Fibroblast of lung (primary cell): ENCODE measurements around the gene FCHO1. TPM values are rescaled to one million over a fixed set of nuclear protein-coding genes. Genes with fewer than 3 reads are reported as not detected.

Experiments
- DNase-seq, 2 donors: peaks; one replicate each; pipeline versions ENCODE4 v3.0.0 to v3.0.0-alpha.2; 2010; ENCODE audit warnings: low read depth in 2 of 2
- H2AFZ ChIP-seq: 2 replicates; pipeline ENCODE4 v1.5.1; 2012; ENCODE audit warnings: low read length, control low read depth, inconsistent platforms
- H3K27ac ChIP-seq: 2 replicates; pipeline ENCODE4 v1.5.1; 2011; ENCODE audit warnings: low read length, control low read depth; ENCODE audit not compliant: insufficient read depth
- H3K27me3 ChIP-seq: 2 replicates; pipeline ENCODE4 v1.5.1; 2011; ENCODE audit warnings: mild to moderate bottlenecking, low read length; ENCODE audit not compliant: control insufficient read depth, insufficient read depth
- H3K36me3 ChIP-seq: 2 replicates; pipeline ENCODE4 v1.5.1; 2011; ENCODE audit warnings: low read length; ENCODE audit not compliant: control insufficient read depth, insufficient read depth
- H3K4me1 ChIP-seq: 2 replicates; pipeline ENCODE4 v1.5.1; 2011; ENCODE audit warnings: low read length; ENCODE audit not compliant: control insufficient read depth, insufficient read depth; ENCODE audit errors: extremely low read depth
- H3K4me2 ChIP-seq: 2 replicates; pipeline ENCODE4 v1.5.1; 2011; ENCODE audit warnings: low read length, control low read depth; ENCODE audit not compliant: insufficient read depth; ENCODE audit errors: extremely low read depth
- H3K4me3 ChIP-seq, 4 experiments: fragments of 200-600 bp in 1 of 4; sonication (generic) in 1 of 4; replicated peaks in 1 of 4; 2 replicates each; pipeline ENCODE4 v1.5.1; 2011 to 2016; ENCODE audit warnings: low read length in 4 of 4, low read depth in 3 of 4, mild to moderate bottlenecking in 3 of 4, control low read depth in 2 of 4, inconsistent platforms in 1 of 4, mixed read lengths in 1 of 4; ENCODE audit not compliant: insufficient read depth in 1 of 4; ENCODE audit errors: control extremely low read depth in 1 of 4
- H3K79me2 ChIP-seq: 2 replicates; pipeline ENCODE4 v1.5.1; 2012; ENCODE audit warnings: mild to moderate bottlenecking, low read length, inconsistent platforms; ENCODE audit not compliant: control insufficient read depth, insufficient read depth
- H3K9ac ChIP-seq: 2 replicates; pipeline ENCODE4 v1.5.1; 2011; ENCODE audit warnings: mild to moderate bottlenecking, low read length, control low read depth; ENCODE audit not compliant: insufficient read depth
- H3K9me3 ChIP-seq: 2 replicates; pipeline ENCODE4 v1.5.1; 2012; ENCODE audit warnings: low read depth, low read length; ENCODE audit not compliant: control insufficient read depth, insufficient read depth
- H4K20me1 ChIP-seq: 2 replicates; pipeline ENCODE4 v1.5.1; 2011; ENCODE audit warnings: low read length; ENCODE audit not compliant: control insufficient read depth, insufficient read depth; ENCODE audit errors: extremely low read depth
- EZH2 ChIP-seq: IDR thresholded peaks from 2 replicates; pipeline ENCODE4 v1.5.1; 2012; ENCODE audit warnings: low read length, control low read depth, mild to moderate bottlenecking; ENCODE audit errors: missing control alignments
- polyA plus RNA-seq, 2 donors: library from polyadenylated mRNA; depleted of rRNA in 1 of 2; stranded (reverse) in 1 of 2; unstranded in 1 of 2; fragments of >200 nt; gene quantifications; 2 replicates each; pipeline ENCODE4 v1.2.1, GENCODE V29; 2011 to 2012; ENCODE audit warnings: missing spikeins in 1 of 2
- total RNA-seq: library from RNA; depleted of rRNA; stranded (reverse); fragments of >200 nt; gene quantifications from 2 replicates; pipeline ENCODE4 v1.2.1, GENCODE V29; 2014
- TF ChIP-seq, protein P1 (sequence below), 2 donors: IDR thresholded peaks in 1 of 2; conservative IDR thresholded peaks in 1 of 2; 1 replicate in 1 of 2; 2 replicates in 1 of 2; pipeline ENCODE4 v1.5.1; 2011 to 2012; ENCODE audit warnings: low read length in 2 of 2, control low read depth in 1 of 2, inconsistent platforms in 1 of 2, low read depth in 1 of 2, mild to moderate bottlenecking in 1 of 2

Gene FCHO1
- total and polyA plus RNA-seq, 2 donors (not counting 1 experiment from before 2014, with no cell fraction given): 0.07 to 0.33 TPM

DNA sequence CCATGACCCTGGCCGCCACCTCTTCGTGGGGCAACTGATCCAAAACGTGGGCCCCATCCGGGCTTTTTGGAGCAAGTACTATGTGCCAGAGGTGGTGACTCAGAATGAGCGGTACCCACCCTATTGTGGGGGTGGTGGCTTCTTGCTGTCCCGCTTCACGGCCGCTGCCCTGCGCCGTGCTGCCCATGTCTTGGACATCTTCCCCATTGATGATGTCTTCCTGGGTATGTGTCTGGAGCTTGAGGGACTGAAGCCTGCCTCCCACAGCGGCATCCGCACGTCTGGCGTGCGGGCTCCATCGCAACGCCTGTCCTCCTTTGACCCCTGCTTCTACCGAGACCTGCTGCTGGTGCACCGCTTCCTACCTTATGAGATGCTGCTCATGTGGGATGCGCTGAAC lies 60.4 kb downstream of the FCHO1 start:
- DNase-seq: no peak
- no peaks in the 10 kb centered on the region for H3K4me1 ChIP-seq
- no peaks in the 10 kb centered on the region for H3K27me3 ChIP-seq
- H3K4me3 ChIP-seq: no peak overlapping the region
- H3K36me3 ChIP-seq: no peaks in the 10 kb centered on the region
- no peaks in the 10 kb centered on the region for H3K9me3 ChIP-seq
- no peak overlapping the region for H2AFZ ChIP-seq
- H3K4me2 ChIP-seq: no peak overlapping the region
- H4K20me1 ChIP-seq: no peaks in the 10 kb centered on the region
- no peaks in the 10 kb centered on the region for H3K79me2 ChIP-seq
- no peak overlapping the region for H3K27ac ChIP-seq
- TF ChIP-seq, protein P1, sequence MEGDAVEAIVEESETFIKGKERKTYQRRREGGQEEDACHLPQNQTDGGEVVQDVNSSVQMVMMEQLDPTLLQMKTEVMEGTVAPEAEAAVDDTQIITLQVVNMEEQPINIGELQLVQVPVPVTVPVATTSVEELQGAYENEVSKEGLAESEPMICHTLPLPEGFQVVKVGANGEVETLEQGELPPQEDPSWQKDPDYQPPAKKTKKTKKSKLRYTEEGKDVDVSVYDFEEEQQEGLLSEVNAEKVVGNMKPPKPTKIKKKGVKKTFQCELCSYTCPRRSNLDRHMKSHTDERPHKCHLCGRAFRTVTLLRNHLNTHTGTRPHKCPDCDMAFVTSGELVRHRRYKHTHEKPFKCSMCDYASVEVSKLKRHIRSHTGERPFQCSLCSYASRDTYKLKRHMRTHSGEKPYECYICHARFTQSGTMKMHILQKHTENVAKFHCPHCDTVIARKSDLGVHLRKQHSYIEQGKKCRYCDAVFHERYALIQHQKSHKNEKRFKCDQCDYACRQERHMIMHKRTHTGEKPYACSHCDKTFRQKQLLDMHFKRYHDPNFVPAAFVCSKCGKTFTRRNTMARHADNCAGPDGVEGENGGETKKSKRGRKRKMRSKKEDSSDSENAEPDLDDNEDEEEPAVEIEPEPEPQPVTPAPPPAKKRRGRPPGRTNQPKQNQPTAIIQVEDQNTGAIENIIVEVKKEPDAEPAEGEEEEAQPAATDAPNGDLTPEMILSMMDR (conservative IDR thresholded peaks at IDR 0.05 in 1 of 2, IDR thresholded peaks at IDR 0.05 in 1 of 2; ENCODE audit: low read depth in 1 of 2, low read length in 2 of 2): no peak
- no peak for TF ChIP-seq EZH2
- no peak overlapping the region for H3K9ac ChIP-seq

DNA sequence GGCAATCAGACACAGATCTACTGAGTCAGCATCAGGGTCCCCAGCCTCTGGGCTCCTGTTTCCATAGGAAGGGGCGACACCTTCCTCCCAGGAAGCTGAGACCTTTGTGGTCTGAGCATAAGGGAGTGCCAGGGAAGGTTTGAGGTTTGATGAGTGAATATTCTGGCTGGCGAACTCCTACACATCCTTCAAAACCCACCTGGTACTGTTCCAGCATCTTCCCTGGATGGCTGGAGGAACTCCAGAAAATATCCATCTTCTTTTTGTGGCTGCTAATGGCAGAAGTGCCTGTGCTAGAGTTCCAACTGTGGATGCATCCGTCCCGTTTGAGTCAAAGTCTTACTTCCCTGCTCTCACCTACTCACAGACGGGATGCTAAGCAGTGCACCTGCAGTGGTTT lies 60.8 kb downstream of the FCHO1 start:
- DNase-seq: no peak
- TF ChIP-seq, protein P1 (conservative IDR thresholded peaks at IDR 0.05 in 1 of 2, IDR thresholded peaks at IDR 0.05 in 1 of 2; ENCODE audit: low read depth in 1 of 2, low read length in 2 of 2): no peak
- no peak for TF ChIP-seq EZH2
- H3K9me3 ChIP-seq: no peaks in the 10 kb centered on the region

DNA sequence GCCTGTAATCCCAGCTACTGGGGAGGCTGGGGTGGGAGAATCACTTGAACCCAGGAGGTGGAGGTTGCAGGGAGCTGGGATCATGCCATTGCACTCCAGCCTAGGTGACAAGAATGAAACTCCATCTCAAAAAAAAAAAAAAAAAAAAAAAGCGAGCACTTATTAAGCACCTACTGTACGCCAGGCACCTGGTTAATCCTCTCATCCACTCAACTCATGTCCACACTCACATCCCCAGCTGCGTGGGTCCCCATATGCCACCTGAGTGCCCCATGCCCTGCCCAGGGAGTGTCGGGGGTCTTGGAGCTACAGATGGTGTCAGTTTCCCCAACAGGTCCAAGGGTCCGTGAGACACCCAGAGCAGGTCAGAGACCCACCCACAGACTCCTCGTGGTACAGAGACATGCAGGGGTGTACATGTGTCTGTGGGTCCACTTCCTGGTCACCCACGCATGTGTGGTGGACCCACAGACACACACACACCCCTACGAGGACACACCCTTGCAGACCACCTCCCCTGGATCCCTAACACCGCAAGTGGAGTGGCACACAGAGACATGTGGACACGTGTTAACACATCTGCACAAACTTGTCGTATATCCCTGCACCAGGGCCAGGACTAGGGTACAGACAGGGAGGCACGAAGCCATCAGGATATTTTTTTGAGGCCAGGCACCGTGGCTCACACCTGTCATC lies 66.5 kb downstream of the FCHO1 start:
- no peak overlapping the region for H3K9ac ChIP-seq
- TF ChIP-seq EZH2: no peak
- TF ChIP-seq, protein P1 (conservative IDR thresholded peaks at IDR 0.05 in 1 of 2, IDR thresholded peaks at IDR 0.05 in 1 of 2; ENCODE audit: low read depth in 1 of 2, low read length in 2 of 2): no peak
- H3K4me2 ChIP-seq: no peak overlapping the region
- no peaks in the 10 kb centered on the region for H3K9me3 ChIP-seq
- no peak overlapping the region for H2AFZ ChIP-seq
- H3K4me3 ChIP-seq: no peak overlapping the region
- H4K20me1 ChIP-seq: no peaks in the 10 kb centered on the region
- no peaks in the 10 kb centered on the region for H3K79me2 ChIP-seq
- DNase-seq: no peak
- no peaks in the 10 kb centered on the region for H3K36me3 ChIP-seq
- H3K27me3 ChIP-seq: no peaks in the 10 kb centered on the region
- no peak overlapping the region for H3K27ac ChIP-seq
- H3K4me1 ChIP-seq: no peaks in the 10 kb centered on the region

More for the DNA sequence above, 60.8 kb downstream of the FCHO1 start:
- Histone ChIP-seq H3K27me3 (no peaks in the 10 kb centered on the region), H3K4me3 (no peak overlapping the region), H3K4me2 (no peak overlapping the region), H2AFZ (no peak overlapping the region), H3K79me2 (no peaks in the 10 kb centered on the region), H4K20me1 (no peaks in the 10 kb centered on the region), H3K27ac (no peak overlapping the region), H3K36me3 (no peaks in the 10 kb centered on the region), H3K4me1 (no peaks in the 10 kb centered on the region), H3K9ac (no peak overlapping the region)
